Measurements from ENCODE around the gene LCN6.
"Not testable (repeated sequence)": the region's sequence is repeated elsewhere in the genome, so short reads cannot be mapped to it uniquely, and the experiment has no call there.

The LCN6 gene

GRCh38 chr9:136759001-136759400 is 10.7 kb upstream of the LCN6 start:
- no peak for DNase-seq

GRCh38 chr9:136757751-136758140 is 9.4 kb upstream of the LCN6 start:
- no peak for DNase-seq

- DNase-seq = no peak
Measured at GRCh38 chr9:136757328-136757727, 9.0 kb upstream of the LCN6 start.

GRCh38 chr9:136756836-136757235 is 8.5 kb upstream of the LCN6 start:
- no peak for DNase-seq

- DNase-seq = no peak
Measured at GRCh38 chr9:136756134-136756438, 7.8 kb upstream of the LCN6 start.

GRCh38 chr9:136755302-136756133 is 7.2 kb upstream of the LCN6 start:
- not testable (repeated sequence) for DNase-seq

- DNase-seq = peak; percentile 58
Measured at GRCh38 chr9:136754626-136755301, 6.4 kb upstream of the LCN6 start.

- DNase-seq = peak; percentile 88
Measured at GRCh38 chr9:136754059-136754572, 5.8 kb upstream of the LCN6 start.

- DNase-seq = no peak
Measured at GRCh38 chr9:136753371-136754058, 5.2 kb upstream of the LCN6 start.

- DNase-seq = no peak
Measured at GRCh38 chr9:136751814-136752213, 3.5 kb upstream of the LCN6 start.

GRCh38 chr9:136751244-136751643 is 2.9 kb upstream of the LCN6 start:
- DNase-seq = no peak

- DNase-seq = no peak
Measured at GRCh38 chr9:136750526-136750925, 2.2 kb upstream of the LCN6 start.

- DNase-seq = no peak
Measured at GRCh38 chr9:136748666-136749611, 614 bp upstream of the LCN6 start.

GRCh38 chr9:136747161-136748060 is 914 bp downstream of the LCN6 start:
- no peak for DNase-seq

- DNase-seq = no peak
Measured at GRCh38 chr9:136746621-136747020, 1.7 kb downstream of the LCN6 start.

GRCh38 chr9:136746155-136746490 is 2.2 kb downstream of the LCN6 start:
- DNase-seq = no peak

- no peak for DNase-seq
Measured at GRCh38 chr9:136745389-136746154, 2.8 kb downstream of the LCN6 start.

- DNase-seq = no peak
Measured at GRCh38 chr9:136744773-136745172, 3.6 kb downstream of the LCN6 start.

GRCh38 chr9:136743639-136744211 is 4.6 kb downstream of the LCN6 start:
- no peak for DNase-seq

GRCh38 chr9:136742591-136743391 is 5.5 kb downstream of the LCN6 start, which contains the start of gene LCN10:
Gene LCN10, minus strand, starts transcription at chr9:136742940. Its CDS starts 37 bp downstream, at chr9:136742903.
- peak; percentile 81 for DNase-seq
